SK-N-SH (cell line): ENCODE results near the gene C1orf35. TPM values are rescaled to one million over a fixed set of nuclear protein-coding genes. Genes with fewer than 3 reads are reported as not detected.

Experiments
- CTCF ChIA-PET: fragments of 300-600, 350-600 bp; formaldehyde crosslinking; extraction: SDS; loops from one replicate; lab custom pipeline; 2021; lab: Yijun Ruan, JAX
- POLR2A ChIA-PET: fragments of 350-600 bp; sonication (Branson Sonifier 250); formaldehyde crosslinking; extraction: SDS; loops from one replicate; lab custom pipeline; 2020; ENCODE audit warnings: antibody characterized with exemption, inconsistent platforms; lab: Yijun Ruan, JAX
- DNase-seq: peaks from one replicate; pipeline ENCODE4 v3.0.0; 2012
- H2AFZ ChIP-seq: fragments of 200-600 bp; sonication (generic); 2 replicates; pipeline ENCODE4 v1.8.1; 2016; ENCODE audit warnings: antibody characterized with exemption, mild to moderate bottlenecking, low read depth
- H3F3A ChIP-seq: fragments of 200-600 bp; sonication (generic); replicated peaks from 2 replicates; pipeline ENCODE3; 2016; ENCODE audit warnings: antibody characterized with exemption, mild to moderate bottlenecking; ENCODE audit not compliant: insufficient read depth
- H3K27ac ChIP-seq, 2 experiments: fragments of 200-500 bp in 1 of 2; fragments of 200-600 bp in 1 of 2; sonication (Bioruptor generic) in 1 of 2; sonication (generic), shearing (Covaris generic) in 1 of 2; 2 replicates each; pipeline versions ENCODE4 v1.5.1 to v1.6.1; 2014 to 2016; ENCODE audit warnings: low read depth in 2 of 2, inconsistent platforms in 1 of 2, low read length in 1 of 2, mild to moderate bottlenecking in 1 of 2, mixed read lengths in 1 of 2
- H3K27me3 ChIP-seq: fragments of 200-600 bp; sonication (generic), shearing (Covaris generic); 2 replicates; pipeline ENCODE4 v1.6.1; 2016; ENCODE audit warnings: mixed run types; ENCODE audit not compliant: insufficient read depth
- H3K36me3 ChIP-seq, 2 experiments: fragments of 200-500 bp in 1 of 2; fragments of 200-600 bp in 1 of 2; sonication (Bioruptor generic) in 1 of 2; sonication (generic) in 1 of 2; replicated peaks in 1 of 2; 2 replicates each; pipeline versions ENCODE3 to v1.5.1; 2014 to 2016; ENCODE audit warnings: low read length in 1 of 2, mild to moderate bottlenecking in 1 of 2; ENCODE audit not compliant: insufficient read depth in 2 of 2, control insufficient read depth in 1 of 2
- H3K4me1 ChIP-seq, 2 experiments: fragments of 200-500 bp in 1 of 2; fragments of 200-600 bp in 1 of 2; sonication (Bioruptor generic) in 1 of 2; sonication (generic), shearing (Covaris generic) in 1 of 2; 2 replicates each; pipeline versions ENCODE4 v1.5.1 to v1.6.1; 2014 to 2016; ENCODE audit warnings: low read depth in 1 of 2, low read length in 1 of 2, mixed run types in 1 of 2; ENCODE audit not compliant: insufficient read depth in 2 of 2, control insufficient read depth in 1 of 2
- H3K4me2 ChIP-seq: fragments of 200-600 bp; sonication (generic), shearing (Covaris generic); 2 replicates; pipeline ENCODE4 v1.6.1; 2017; ENCODE audit warnings: mixed run types
- H3K4me3 ChIP-seq, 2 experiments: fragments of 200-500 bp in 1 of 2; fragments of 200-600 bp in 1 of 2; sonication (Bioruptor generic) in 1 of 2; sonication (generic), shearing (Covaris generic) in 1 of 2; 2 replicates each; pipeline versions ENCODE4 v1.5.1 to v1.8.1; 2014 to 2016; ENCODE audit warnings: low read depth in 2 of 2, inconsistent platforms in 1 of 2, low read length in 1 of 2, mild to moderate bottlenecking in 1 of 2, mixed read lengths in 1 of 2, moderate library complexity in 1 of 2
- H3K79me2 ChIP-seq: fragments of 200-600 bp; sonication (generic); 2 replicates; pipeline ENCODE4 v1.8.1; 2017; ENCODE audit warnings: mild to moderate bottlenecking; ENCODE audit not compliant: insufficient read depth
- H3K9ac ChIP-seq: fragments of 200-600 bp; sonication (generic); 2 replicates; pipeline ENCODE4 v1.6.1; 2017; ENCODE audit warnings: mixed run types
- H3K9me2 ChIP-seq: fragments of 200-600 bp; sonication (generic); 2 replicates; pipeline ENCODE4 v1.6.1; 2017; ENCODE audit warnings: mixed run types
- H3K9me3 ChIP-seq: fragments of 200-600 bp; sonication (generic); 2 replicates; pipeline ENCODE4 v1.6.1; 2017; ENCODE audit warnings: mixed run types, mild to moderate bottlenecking, moderate library complexity
- H4K20me1 ChIP-seq: fragments of 200-600 bp; sonication (generic); 2 replicates; pipeline ENCODE4 v1.6.1; 2017; ENCODE audit warnings: mild to moderate bottlenecking, mixed run types; ENCODE audit not compliant: insufficient read depth
- CHD2 ChIP-seq: fragments of 150-350 bp; IDR thresholded peaks from 2 replicates; pipeline ENCODE4 v1.6.1; 2018; ENCODE audit warnings: low read length; ENCODE audit not compliant: partially characterized antibody
- CTCF ChIP-seq: fragments of 200-600 bp; sonication (generic); IDR thresholded peaks from 2 replicates; pipeline ENCODE4 v1.6.1; 2017; ENCODE audit warnings: antibody characterized with exemption, mild to moderate bottlenecking, moderate library complexity
- FOSL2 ChIP-seq: IDR thresholded peaks from 2 replicates; pipeline ENCODE4 v1.4.0; 2012; ENCODE audit warnings: low read depth, mild to moderate bottlenecking, moderate library complexity, borderline replicate concordance
- MEF2A ChIP-seq: IDR thresholded peaks from 2 replicates; pipeline ENCODE4 v1.4.0; 2012; ENCODE audit warnings: low read depth, borderline replicate concordance
- REST ChIP-seq: IDR thresholded peaks from 2 replicates; pipeline ENCODE4 v1.6.1; 2012; ENCODE audit warnings: mild to moderate bottlenecking, low read depth, low read length, moderate library complexity
- RFX5 ChIP-seq: IDR thresholded peaks from 2 replicates; pipeline ENCODE4 v1.6.1; 2012; ENCODE audit warnings: mild to moderate bottlenecking, improper control_type of control experiment, low read length
- SIN3A ChIP-seq: IDR thresholded peaks from 2 replicates; pipeline ENCODE4 v1.6.1; 2012; ENCODE audit warnings: low read depth, mild to moderate bottlenecking, low read length, moderate library complexity, borderline replicate concordance
- USF1 ChIP-seq: IDR thresholded peaks from 2 replicates; pipeline ENCODE4 v1.4.0; 2012; ENCODE audit warnings: low read depth, borderline replicate concordance
- WGBS: methylation state at CpG from one replicate; pipeline ENCODE4 v1.1.6; 2017; ENCODE audit warnings: low lambda C conversion rate; 5-methylcytosine and 5-hydroxymethylcytosine counted together
- polyA plus RNA-seq, 3 experiments: library from polyadenylated mRNA; depleted of rRNA; stranded (reverse); fragments of >200 nt; gene quantifications; 2 replicates each; pipeline ENCODE4 v1.2.3, GENCODE V29; 2012

C1orf35 gene
- polyA plus RNA-seq, 1 of the 3 experiments (the other 2 are of a cell fraction): 42.9 TPM

- no peak for TF ChIP-seq REST
Observed at GRCh38 chr1:228064741-228065542, 38.2 kb downstream of the C1orf35 start (continued).

- WGBS: 86% methylated on average over 4 of the region's 8 CpGs
- POLR2A ChIA-PET: no interaction called here
- Histone ChIP-seq H3K79me2 (no peaks in the 10 kb centered on the region), H3K9ac (no peak overlapping the region), H3K27me3 (peaks cover 29% of the 10 kb centered on the region; the same call in 1 of the 2 replicates), H2AFZ (no peak overlapping the region), H3K4me1 (peaks cover 0 to 3% of the 10 kb centered on the region in 2 experiments; a peak in 2 of 4 replicates), H3K4me3 (no peak overlapping the region), H3K9me3 (no peaks in the 10 kb centered on the region), H3K36me3 (no peaks in the 10 kb centered on the region), H3F3A (no peaks in the 10 kb centered on the region), H4K20me1 (no peaks in the 10 kb centered on the region), H3K4me2 (no peak overlapping the region), H3K27ac (no peak overlapping the region), H3K9me2 (no peaks in the 10 kb centered on the region)
- DNase-seq: no peak
- CTCF ChIA-PET: no interaction called here
- TF ChIP-seq CHD2: no peak
- no peak for TF ChIP-seq CTCF
- no peak for TF ChIP-seq USF1
- no peak for TF ChIP-seq MEF2A
- TF ChIP-seq RFX5: no peak
- no peak for TF ChIP-seq FOSL2
- TF ChIP-seq SIN3A: no peak
Observed at GRCh38 chr1:228064296-228064695, 38.8 kb downstream of the C1orf35 start.
